ENCODE results near the gene WBP1.

- TF ChIP-seq CTCF (IDR thresholded peaks at IDR 0.05; ENCODE audit: poor library complexity) (no peak), EZH2 (IDR thresholded peaks at IDR 0.05; ENCODE audit: borderline replicate concordance) (peak; percentile 87)
Measured at GRCh38 chr2:74498500-74499266, 40.4 kb downstream of the WBP1 start.
